IPS DF 4.7 (cell line): ENCODE measurements around the gene CFAP45.

Experiments
- DNase-seq: peaks from one replicate; pipeline ENCODE4 v3.0.0-alpha.2; 2013; ENCODE audit warnings: low spot score; ENCODE audit errors: extremely low read depth

Gene CFAP45

DNA sequence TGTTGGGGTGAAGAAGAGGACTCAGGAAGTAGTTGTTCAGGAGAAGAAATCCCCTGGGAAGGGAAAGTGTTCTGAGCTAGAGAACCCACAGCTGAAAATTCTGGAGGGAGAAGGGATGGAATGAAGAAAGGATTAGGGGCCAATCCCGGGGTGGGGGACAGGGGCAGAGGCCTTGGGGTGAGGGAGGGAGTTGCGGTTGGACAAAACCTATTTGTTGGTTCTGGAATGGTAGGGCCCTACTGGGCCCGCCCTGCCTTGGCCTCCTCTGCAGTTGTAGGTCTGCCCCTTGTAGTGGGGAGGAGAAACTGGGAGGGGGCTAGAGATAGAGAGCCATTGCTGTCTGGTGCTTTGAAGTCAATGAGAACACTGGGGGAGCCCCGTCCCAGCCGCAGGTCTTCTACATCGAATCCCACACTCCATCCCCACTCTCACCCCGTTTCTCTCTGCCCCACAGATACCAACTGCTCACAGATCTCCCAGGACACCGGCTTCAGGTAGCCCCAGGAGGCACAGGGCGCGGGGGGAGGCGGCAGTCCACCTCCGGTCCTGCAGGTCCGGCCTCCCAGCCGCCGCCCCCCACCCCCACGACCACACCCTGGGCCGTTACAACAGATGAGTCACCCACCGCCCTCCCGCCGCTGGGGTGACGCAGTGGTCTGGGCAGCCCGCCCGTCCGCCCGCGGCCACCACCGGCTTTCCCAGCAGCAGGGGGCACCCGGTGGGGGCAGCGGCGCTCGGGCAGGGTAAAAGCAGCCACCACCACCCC is 24.2 kb upstream of the CFAP45 start:
- DNase-seq: no peak

DNA sequence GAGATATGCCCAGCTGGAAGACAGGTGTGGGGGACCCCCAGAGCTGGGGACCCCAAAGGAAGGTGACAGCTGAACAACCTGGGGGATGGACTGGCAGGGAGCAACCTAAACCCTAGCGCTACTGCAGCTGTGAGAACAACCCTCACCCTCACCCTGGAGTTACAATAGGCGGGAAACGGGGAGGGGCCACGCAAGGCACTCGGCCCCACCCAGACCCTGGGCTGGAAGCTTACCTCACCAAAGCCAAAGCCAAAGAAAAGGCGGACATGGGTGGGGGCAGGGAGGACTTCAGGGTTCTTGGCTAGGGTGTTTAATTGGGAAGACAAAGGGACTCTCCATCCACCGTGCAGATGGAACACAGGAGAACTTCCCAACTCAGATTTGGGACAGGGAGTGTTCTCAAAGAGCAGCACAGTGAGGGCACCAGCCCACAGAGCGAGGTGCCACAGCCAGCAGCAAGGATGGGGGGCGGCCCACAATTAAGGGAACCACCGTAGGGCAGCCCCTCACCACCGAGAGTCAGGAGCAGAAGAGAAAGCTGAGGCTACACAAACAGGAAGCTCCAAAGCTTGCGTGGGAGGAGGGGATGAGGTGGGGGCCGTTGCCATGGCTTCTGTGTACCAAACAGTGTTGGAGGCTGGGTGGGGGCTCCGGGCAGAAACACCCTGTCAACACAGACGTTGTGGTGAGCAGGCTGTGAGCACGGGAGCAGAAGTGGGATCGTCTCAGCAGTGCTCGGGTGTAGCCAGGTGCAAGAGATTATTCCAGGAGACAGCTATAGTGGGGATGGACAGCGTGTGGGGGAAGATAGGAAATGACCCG is 23.4 kb upstream of the CFAP45 start:
- DNase-seq: no peak

DNA sequence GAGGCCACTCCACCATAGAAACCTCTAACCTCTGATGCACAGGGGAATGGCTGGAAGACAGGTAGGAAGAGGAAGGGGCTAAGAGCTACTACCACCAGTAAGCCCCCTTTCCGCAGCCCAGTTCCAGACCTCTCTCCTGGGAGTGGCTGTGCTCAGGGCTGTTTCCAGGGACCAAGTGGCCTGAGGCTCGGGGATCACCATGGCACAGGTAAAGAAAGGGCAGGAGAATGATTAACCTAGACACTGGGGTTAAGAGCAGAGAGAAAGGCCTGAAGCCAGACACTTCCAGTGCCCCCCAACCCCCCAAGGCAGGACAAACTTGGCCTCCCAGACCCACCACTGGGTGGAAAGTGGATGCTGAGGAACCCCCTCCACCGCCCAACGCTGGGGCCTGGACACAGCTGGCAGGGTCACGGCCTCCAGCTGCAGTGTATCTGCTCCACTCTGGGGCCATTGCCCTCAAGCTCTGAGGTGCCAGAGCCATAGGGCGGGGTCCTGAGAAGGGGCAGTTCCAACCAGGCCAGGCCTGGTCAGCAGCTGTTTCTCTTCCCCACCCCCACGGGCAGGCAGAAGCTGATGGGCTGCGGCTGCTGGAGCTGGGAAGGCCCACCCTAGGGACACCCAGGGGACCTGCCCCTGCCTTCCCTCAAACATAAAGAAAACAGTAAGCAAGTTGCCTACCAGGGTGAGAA is 22.7 kb upstream of the CFAP45 start:
- no peak for DNase-seq

DNA sequence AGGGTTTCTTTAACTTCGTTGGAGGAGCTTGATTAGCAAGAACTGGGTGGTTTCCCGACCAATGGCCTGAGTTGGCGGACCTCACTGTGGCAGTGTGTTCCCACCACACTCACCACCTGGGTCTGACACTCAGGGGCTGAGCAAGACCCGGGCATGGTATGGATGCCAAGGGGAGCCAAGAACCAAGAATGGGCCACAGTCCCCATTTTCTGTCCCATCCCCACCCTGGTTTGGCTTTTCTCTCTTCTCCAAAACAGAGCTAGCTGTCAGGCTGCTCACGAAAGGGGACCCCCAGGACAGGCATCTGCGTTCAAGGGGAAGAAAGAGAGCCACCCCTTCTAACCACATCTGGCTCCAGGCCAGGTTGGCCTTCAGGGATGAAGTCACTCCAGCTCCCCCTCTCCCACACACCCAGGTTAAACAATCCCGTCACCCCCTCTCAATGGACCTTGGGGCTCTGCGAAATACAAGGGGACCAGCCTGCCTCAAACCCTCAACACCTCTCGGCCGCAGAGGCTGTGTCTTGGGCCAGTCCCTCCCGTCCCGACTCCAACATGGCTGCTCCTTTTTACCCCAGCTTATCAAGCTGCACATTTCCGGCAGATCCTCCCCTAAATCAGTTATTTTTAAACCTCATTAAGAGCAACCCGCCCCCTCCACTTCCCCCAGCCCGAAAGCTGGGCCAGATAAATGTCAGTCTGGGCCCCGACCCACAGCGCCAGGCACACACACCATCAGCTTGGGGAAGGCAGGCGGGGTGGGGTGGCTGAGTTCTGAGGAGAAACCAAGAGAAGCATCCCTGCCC is 21.9 kb upstream of the CFAP45 start:
- DNase-seq: no peak

DNA sequence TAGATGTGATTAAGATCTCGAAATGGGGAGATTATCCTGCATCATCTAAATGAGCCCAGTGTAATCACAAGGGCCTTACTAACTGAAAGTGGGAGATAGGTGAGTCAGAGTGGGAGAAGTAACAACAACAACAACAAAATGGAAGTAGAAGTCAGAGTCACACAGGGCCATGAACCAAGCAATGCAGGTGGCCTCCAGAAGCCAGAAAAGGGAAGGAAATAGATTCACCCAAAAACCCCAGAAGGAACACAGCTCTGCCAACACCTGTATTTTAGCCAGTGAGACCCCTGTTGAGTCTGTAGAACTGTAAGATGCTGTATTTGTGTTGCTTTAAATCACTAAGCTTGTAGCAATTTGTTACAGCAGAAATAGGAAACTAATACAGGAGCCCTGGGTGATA is 21.3 kb upstream of the CFAP45 start:
- DNase-seq: no peak

DNA sequence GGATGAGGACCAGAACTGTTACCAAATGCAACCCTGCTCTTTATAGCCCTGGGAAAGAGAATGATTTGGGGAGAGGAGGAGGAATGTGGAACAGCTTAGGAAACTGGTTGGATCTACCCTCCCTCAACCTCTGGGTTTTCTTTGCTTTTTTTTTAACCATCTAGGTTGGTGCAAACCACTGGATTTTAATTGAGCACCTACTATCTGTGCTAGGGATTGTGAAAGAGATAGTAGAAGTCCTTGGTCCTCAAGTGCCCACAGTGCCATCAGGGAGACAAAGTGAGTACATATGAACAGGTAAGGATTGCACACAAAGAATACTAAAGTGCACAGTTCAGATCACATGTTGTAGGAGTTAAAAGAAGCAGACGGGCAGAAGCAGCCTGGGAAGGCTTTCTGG is 20.7 kb upstream of the CFAP45 start:
- no peak for DNase-seq

DNA sequence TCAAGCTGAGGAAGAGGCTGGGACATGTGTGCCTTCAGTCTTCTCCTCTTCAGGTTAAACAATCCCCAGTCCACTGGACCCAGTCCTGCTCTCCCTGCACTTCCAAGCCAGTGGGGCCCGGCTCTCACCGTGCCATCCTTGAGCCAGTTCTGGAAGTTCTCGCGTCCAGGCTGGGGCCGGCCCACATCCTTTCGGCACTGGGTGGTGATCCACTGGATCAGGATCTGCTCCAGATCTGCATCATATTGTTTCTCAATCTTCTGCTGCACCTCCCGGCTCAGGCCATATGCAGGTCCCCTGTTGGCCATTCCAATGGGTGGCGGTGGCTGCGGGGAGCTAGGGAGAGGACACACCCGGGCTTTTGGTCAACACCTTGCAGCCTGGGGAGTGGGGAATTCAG is 20.2 kb upstream of the CFAP45 start:
- DNase-seq: no peak

DNA sequence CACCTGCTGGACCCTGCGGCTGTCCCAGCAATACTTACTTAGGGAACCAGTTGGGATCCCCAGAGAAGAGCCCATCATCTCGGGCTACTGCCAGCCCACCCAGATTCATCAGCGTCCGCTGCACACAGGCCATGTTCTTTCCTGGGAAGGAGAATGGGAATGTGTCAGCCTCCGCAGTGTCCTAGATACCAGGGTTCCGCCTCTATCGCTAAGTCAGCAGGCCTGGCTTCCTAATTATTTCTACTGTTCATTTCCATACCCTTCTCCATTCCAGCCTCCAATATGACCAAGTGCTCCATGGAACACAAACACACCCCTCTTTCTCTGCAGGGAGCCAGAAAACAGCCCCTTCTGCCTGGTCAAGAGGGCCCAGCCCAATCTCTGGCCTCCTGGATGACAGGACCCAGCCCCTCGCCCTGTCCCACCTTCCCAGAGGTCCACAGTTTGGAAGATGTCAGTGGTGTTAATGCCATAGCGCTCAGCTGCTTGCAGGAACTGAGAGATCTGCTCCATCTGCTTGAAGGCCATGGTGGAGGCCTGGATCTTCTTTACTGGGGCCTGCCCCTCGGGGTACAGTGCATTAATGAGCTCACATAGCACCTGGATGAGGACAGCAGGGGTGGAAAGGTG is 19.4 kb upstream of the CFAP45 start:
- no peak for DNase-seq

DNA sequence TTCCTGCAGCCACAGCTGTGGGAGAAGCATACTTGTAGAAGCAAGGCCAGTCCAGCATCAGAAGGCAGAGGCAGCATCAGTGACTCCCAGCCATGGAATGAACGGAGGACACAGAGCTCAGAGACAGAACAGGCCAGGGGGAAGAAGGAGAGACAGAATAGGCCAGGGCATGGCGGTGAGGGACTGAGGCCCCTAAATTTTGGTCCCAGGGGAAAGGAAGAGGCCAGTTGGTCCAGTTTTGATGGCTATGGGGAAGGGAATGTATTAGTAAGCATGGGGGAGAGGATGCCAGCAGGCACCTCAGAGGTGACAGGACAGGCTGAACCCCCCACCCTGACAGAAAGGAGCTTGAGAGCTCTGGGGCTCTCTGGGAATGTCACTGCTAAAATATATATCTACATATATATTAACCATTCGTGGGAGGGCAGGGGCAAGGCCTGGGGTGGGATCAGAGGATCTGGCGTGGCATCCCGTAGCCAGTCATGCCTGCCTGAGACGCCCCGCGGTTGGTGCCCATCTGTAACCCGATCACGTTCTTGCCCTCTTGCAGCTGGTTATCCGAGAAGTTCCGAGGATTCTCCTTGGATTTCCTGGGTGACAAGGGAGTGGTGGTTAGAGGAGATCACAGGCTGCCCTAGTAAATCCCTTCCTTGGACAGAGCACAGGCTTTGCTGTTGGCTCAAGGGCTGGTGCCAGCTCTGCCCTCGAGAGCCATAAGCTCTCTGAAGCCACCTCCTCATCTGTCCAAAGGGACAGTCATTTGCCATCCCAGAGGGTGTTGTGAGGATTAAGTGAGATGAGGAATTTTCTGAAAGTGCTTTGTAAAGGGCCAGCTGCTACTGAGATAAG is 18.6 kb upstream of the CFAP45 start:
- DNase-seq: no peak

DNA sequence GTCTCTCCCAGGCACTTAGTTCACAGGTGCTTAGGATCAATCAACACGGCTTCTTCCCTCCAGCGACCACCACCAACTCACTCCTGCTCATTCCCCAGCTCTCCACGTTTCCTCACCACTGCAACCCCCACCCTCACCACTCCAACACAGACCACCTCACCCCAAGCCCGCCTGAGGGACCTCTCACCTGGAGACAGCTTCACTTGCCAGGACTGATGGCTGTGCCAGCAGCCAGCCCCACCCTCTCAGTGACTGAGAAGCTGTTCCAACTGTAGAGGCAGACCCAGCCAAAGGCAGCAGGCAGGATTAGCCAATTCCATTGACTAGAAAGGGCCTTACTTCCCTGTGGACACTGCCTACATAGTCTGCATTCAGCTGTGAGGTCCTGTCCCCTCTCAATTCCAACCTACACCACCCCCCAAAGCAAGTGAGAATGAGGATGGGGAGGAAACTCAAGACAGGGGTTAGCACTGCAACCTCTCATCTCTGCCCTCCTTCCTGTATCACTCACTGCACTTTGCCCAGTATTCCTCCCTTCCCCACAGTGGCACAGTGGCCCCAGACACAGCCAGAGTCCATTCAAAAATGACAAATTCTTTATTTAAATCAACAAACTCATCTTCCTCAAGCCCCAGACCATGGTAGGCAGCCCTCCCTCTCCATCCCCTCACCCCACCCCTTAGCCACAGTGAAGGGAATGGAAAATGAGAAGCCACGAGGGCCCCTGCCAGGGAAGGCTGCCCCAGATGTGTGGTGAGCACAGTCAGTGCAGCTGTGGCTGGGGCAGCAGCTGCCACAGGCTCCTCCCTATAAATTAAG is 17.8 kb upstream of the CFAP45 start:
- DNase-seq: no peak

DNA sequence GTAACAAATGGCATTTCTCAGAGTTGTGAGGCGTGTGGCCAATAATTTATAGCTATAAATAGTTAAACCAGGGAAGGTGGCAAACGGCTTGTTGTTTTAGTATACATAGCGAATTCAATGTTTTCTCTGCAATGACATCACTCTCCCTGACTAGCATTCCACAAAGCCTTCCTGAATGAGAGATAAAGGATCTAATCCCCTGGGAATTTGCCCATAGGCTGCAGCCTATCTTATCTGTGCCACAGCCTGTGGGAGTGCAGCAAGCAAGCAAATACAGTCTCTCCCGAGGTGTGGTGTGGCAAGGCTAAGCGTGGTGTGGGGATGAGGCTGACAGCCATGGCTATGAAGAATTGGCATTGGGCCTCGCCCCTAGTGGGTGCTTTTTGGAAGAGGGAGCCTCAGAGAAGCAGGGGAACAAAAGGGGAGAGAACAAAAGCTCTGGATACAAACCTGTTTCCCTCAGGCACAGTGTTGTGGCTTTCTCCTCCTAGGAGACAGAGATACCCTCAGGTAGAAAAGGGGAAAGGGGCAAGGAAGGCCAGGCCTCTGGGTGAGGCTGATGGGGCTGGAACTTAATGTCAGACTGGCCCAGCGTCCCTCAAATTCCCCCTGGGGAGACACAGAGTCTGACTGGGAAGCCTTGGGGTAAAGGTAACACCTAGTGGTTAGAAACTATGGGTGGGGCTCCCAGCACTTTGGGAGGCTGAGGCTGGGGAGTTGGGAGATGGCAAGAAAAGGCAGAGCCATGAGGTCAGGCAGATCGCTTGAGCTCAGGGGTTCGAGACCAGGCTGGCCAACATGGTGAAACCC is 16.5 kb upstream of the CFAP45 start:
- no peak for DNase-seq

DNA sequence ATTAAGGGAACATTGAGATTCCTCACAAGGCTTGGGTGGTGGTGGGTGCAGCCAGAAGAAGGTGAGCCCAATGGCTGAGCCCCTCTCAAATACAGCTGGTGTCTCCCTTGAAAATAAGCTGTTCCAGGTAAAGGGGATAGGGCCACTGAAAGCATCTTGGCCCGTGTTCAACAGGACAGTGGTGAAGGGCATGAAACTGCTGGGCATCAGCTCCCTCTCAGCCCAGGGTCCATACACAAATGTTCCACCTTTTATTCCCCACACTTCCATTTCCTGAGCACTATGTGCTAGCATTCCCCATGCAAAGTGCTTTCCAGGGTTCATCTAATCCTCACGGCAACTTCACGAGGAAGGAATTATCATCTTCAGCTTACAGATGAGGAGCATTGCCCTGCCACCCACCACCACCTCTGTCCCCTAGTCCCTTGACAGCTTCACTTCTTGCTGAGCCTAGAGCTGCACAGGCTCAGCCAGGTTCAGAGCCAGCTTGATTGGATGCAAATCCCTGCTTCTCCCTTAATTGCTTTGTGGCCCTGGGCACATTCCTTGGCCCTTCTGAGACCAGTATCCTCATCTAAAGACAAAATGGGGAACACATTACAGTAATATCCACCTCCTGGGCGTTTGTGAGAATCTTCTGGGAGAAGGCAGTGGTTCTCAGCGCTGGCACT is 15.7 kb upstream of the CFAP45 start:
- no peak for DNase-seq

DNA sequence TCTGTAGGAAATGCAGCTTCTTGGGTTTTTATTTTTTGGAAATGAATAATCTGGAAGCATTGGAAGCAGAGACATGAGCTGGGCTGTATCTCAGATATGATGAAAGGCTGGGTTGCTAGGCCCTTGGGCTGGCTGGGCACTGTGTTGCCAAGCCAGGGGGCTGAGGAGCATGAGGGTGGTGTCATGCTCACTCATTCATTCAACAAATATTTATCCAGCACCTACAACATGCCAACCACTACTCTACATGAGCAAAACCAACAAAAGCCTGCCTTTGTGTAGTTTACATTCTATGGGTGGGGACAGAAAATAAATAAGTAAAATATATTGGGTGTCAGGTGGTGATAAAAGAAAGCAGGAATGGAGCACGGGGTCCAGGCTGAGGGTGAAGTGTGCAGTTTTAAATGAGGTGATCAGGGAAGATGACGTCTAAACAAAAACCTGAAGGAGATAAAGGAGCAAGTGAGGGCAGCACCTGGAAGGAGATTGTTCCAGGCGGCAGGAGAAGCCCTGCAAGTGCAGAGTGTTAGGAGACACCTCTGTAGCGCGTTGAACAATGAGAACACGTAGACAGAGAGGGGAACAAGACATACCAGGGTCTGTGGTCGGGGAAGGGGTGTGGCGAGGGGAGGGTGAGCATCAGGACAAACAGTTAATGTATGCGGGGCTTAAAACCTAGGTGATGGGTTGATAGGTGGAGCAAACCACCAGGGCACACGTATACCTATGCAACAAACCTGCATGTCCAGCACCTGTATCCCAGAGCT is 14.5 kb upstream of the CFAP45 start:
- no peak for DNase-seq

DNA sequence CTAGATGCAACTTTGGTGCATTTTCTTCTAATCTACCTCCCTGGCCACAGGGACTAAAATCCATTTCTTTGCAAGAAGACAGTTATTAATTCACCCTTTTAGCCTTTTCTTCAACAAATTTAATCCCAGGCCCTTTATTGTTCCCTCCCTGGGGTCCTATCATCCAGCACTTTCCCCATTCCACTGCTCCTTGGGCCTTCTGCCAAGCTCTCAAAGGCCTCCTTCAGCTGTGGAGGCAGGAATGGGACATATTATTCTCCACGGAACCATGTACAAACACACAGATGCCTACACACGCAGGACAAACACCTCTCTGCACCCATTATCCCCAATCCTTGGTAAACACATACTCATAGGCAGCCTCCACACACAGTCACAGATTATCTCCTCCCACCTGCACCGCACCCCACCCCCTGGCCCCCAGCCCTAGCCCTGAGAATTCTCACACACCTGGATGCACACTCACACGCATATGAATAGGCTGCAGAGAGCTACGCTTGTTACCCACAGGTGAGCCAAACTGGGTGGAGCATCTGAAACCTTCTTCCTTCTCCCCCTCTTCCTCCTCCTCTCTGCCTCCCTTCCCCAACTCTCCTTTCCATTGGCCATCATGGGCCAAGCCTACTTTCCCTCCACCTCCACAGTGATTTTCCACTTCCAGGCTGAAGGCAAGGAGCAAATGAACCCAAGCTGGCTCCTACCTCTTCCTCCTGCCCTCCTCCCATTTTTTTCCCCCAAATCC is 13.7 kb upstream of the CFAP45 start:
- DNase-seq: no peak

DNA sequence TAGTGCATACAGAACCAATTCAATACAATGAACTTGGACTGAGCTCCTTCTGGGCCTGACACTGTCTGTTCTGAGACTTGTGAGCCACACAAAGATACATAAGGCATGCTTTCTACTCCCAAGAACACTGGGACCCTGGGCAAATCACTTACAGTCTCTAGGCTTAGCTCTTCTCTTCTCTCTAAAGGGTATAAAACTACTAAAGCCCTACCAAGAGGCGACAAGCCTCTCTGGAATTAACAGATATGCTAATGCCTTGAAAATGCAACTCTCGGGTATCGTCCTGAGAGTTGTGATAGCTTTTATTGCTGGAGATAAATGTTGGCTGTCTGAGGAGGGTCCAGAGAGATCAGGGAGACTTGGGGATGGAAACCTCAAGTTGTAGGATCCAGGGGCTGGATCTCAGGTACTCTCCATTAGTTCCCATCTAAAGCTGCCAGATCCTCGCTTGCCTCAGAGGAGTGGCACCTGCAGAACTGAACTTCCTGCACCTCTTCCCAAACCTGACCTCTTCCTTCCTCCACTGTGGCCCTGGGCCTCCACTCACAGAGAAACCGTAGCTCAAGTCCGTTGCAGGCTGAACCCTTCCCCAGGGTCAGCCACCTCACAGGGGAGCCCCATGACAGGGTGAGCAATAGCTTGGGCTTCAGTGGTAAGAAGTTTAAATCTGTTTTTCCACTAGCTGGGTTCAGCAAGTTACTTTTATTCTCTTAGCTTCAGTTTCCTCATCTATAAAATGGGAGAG is 11.5 kb upstream of the CFAP45 start:
- DNase-seq: no peak
